ENCODE measurements around the gene CSMD2.

GRCh38 chr1:33762109-33762830, 402.8 kb downstream of the CSMD2 start:
- TF ChIP-seq POLR2A (IDR thresholded peaks at IDR 0.05) (no peak), EP300 (IDR thresholded peaks at IDR 0.05; ENCODE audit: low read depth) (no peak)
- TF ChIP-seq, protein P1, sequence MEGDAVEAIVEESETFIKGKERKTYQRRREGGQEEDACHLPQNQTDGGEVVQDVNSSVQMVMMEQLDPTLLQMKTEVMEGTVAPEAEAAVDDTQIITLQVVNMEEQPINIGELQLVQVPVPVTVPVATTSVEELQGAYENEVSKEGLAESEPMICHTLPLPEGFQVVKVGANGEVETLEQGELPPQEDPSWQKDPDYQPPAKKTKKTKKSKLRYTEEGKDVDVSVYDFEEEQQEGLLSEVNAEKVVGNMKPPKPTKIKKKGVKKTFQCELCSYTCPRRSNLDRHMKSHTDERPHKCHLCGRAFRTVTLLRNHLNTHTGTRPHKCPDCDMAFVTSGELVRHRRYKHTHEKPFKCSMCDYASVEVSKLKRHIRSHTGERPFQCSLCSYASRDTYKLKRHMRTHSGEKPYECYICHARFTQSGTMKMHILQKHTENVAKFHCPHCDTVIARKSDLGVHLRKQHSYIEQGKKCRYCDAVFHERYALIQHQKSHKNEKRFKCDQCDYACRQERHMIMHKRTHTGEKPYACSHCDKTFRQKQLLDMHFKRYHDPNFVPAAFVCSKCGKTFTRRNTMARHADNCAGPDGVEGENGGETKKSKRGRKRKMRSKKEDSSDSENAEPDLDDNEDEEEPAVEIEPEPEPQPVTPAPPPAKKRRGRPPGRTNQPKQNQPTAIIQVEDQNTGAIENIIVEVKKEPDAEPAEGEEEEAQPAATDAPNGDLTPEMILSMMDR (IDR thresholded peaks at IDR 0.05) = no peak

All from transverse colon (tissue), 3 donors.